IPS-15b (cell line): Measurements from ENCODE around the gene RAB35.

ENCODE experiments used
- H3K27me3 ChIP-seq: one replicate; pipeline ENCODE4 v1.6.1; 2013; ENCODE audit warnings: low read length; ENCODE audit not compliant: control insufficient read depth, insufficient read depth
- H3K36me3 ChIP-seq: one replicate; pipeline ENCODE4 v1.6.1; 2013; ENCODE audit warnings: low read length; ENCODE audit not compliant: control insufficient read depth, insufficient read depth
- H3K4me1 ChIP-seq: one replicate; pipeline ENCODE4 v1.6.1; 2013; ENCODE audit warnings: mild to moderate bottlenecking, low read length; ENCODE audit not compliant: control insufficient read depth, insufficient read depth
- H3K4me3 ChIP-seq: one replicate; pipeline ENCODE4 v1.5.1; 2013; ENCODE audit warnings: low read depth, low read length
- H3K9ac ChIP-seq: one replicate; pipeline ENCODE4 v1.6.1; 2013; ENCODE audit warnings: low read depth, mild to moderate bottlenecking, low read length
- H3K9me3 ChIP-seq: one replicate; pipeline ENCODE4 v1.6.1; 2013; ENCODE audit warnings: mild to moderate bottlenecking, low read length; ENCODE audit not compliant: control insufficient read depth, insufficient read depth

The RAB35 gene

GRCh38 chr12:120145164-120145563 is 28.6 kb upstream of the RAB35 start:
- Histone ChIP-seq H3K27me3 (no peaks in the 10 kb centered on the region), H3K4me1 (no peaks in the 10 kb centered on the region), H3K9me3 (no peaks in the 10 kb centered on the region), H3K4me3 (no peak overlapping the region), H3K9ac (no peak overlapping the region), H3K36me3 (peaks cover 74% of the 10 kb centered on the region)

GRCh38 chr12:120144215-120144614 is 27.7 kb upstream of the RAB35 start:
- Histone ChIP-seq H3K9ac (no peak overlapping the region), H3K36me3 (peaks cover 69% of the 10 kb centered on the region), H3K9me3 (no peaks in the 10 kb centered on the region), H3K27me3 (no peaks in the 10 kb centered on the region), H3K4me3 (no peak overlapping the region), H3K4me1 (no peaks in the 10 kb centered on the region)

GRCh38 chr12:120142231-120142877 is 25.8 kb upstream of the RAB35 start:
- no peak overlapping the region for H3K9ac ChIP-seq
- no peak overlapping the region for H3K4me3 ChIP-seq
- no peaks in the 10 kb centered on the region for H3K9me3 ChIP-seq
- no peaks in the 10 kb centered on the region for H3K27me3 ChIP-seq
- peaks cover 67% of the 10 kb centered on the region for H3K36me3 ChIP-seq
- H3K4me1 ChIP-seq: no peaks in the 10 kb centered on the region

- no peaks in the 10 kb centered on the region for H3K4me1 ChIP-seq
- no peak overlapping the region for H3K9ac ChIP-seq
- H3K4me3 ChIP-seq: no peak overlapping the region
- no peaks in the 10 kb centered on the region for H3K27me3 ChIP-seq
- H3K36me3 ChIP-seq: peaks cover 70% of the 10 kb centered on the region
- H3K9me3 ChIP-seq: no peaks in the 10 kb centered on the region
These were observed 24.8 kb upstream of the RAB35 start for GRCh38 chr12:120141336-120141735.

- H3K9ac ChIP-seq: no peak overlapping the region
- H3K4me1 ChIP-seq: no peaks in the 10 kb centered on the region
- no peak overlapping the region for H3K4me3 ChIP-seq
- peaks cover 69% of the 10 kb centered on the region for H3K36me3 ChIP-seq
- H3K27me3 ChIP-seq: no peaks in the 10 kb centered on the region
- H3K9me3 ChIP-seq: no peaks in the 10 kb centered on the region
These were observed 24.1 kb upstream of the RAB35 start for GRCh38 chr12:120140603-120141002.

- Histone ChIP-seq H3K27me3 (no peaks in the 10 kb centered on the region), H3K9me3 (no peaks in the 10 kb centered on the region), H3K9ac (no peak overlapping the region), H3K4me1 (no peaks in the 10 kb centered on the region), H3K4me3 (no peak overlapping the region), H3K36me3 (peaks cover 65% of the 10 kb centered on the region)
These were observed 23.4 kb upstream of the RAB35 start for GRCh38 chr12:120139958-120140357.

- H3K9ac ChIP-seq: no peak overlapping the region
- no peaks in the 10 kb centered on the region for H3K9me3 ChIP-seq
- no peak overlapping the region for H3K4me3 ChIP-seq
- peaks cover 71% of the 10 kb centered on the region for H3K36me3 ChIP-seq
- no peaks in the 10 kb centered on the region for H3K4me1 ChIP-seq
- no peaks in the 10 kb centered on the region for H3K27me3 ChIP-seq
These were observed 21.8 kb upstream of the RAB35 start for GRCh38 chr12:120138366-120138765.

- Histone ChIP-seq H3K36me3 (peaks cover 73% of the 10 kb centered on the region), H3K9me3 (no peaks in the 10 kb centered on the region), H3K4me1 (no peaks in the 10 kb centered on the region), H3K27me3 (no peaks in the 10 kb centered on the region), H3K9ac (no peak overlapping the region), H3K4me3 (no peak overlapping the region)
These were observed 21.3 kb upstream of the RAB35 start for GRCh38 chr12:120137833-120138232.

- no peaks in the 10 kb centered on the region for H3K4me1 ChIP-seq
- H3K36me3 ChIP-seq: peaks cover 78% of the 10 kb centered on the region
- no peaks in the 10 kb centered on the region for H3K9me3 ChIP-seq
- no peaks in the 10 kb centered on the region for H3K27me3 ChIP-seq
- no peak overlapping the region for H3K9ac ChIP-seq
- no peak overlapping the region for H3K4me3 ChIP-seq
These were observed 19.7 kb upstream of the RAB35 start for GRCh38 chr12:120136093-120136770.

- Histone ChIP-seq H3K4me3 (no peak overlapping the region), H3K9me3 (no peaks in the 10 kb centered on the region), H3K9ac (no peak overlapping the region), H3K36me3 (peaks cover 84% of the 10 kb centered on the region), H3K27me3 (no peaks in the 10 kb centered on the region), H3K4me1 (no peaks in the 10 kb centered on the region)
These were observed 17.9 kb upstream of the RAB35 start for GRCh38 chr12:120134307-120134980.

GRCh38 chr12:120132863-120133385 is 16.4 kb upstream of the RAB35 start:
- Histone ChIP-seq H3K36me3 (peaks cover 84% of the 10 kb centered on the region), H3K4me3 (no peak overlapping the region), H3K27me3 (no peaks in the 10 kb centered on the region), H3K9me3 (no peaks in the 10 kb centered on the region), H3K9ac (no peak overlapping the region), H3K4me1 (no peaks in the 10 kb centered on the region)
